Activated T-helper 9 cell treated with anti-CD3 and anti-CD28 coated beads, Interleukin-2, amount 50 U/mL, for 16 hours (primary cell): ENCODE results near the gene ACOX3.
"Not testable (repeated sequence)": the region's sequence is repeated elsewhere in the genome, so short reads cannot be mapped to it uniquely, and the experiment has no call there.

Experiments used
- DNase-seq: peaks from one replicate; pipeline ENCODE4 v3.0.0-alpha.2; 2020; ENCODE audit warnings: low read depth

The ACOX3 gene

DNA sequence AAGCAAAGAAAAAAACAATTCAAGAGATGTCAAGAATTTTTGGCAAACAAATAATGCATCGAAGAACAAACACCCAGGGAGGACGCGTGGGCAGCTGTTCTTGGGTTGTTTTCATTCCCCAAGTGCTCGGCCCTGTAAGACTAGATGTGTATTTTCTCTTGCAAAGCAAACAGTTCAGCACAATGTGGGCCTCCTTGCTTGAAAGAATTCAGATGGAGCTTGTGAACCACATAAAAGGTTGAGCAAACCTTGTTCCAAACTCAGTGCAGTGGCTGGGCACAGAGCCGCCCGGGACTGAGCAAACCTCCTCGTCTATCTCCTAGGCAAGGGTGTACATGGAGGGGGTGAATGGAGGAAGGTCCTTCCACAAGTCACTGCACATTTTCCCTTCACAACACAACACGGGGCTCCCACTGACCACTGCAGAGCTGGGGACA is 88.6 kb downstream of the ACOX3 start:
- no peak for DNase-seq

DNA sequence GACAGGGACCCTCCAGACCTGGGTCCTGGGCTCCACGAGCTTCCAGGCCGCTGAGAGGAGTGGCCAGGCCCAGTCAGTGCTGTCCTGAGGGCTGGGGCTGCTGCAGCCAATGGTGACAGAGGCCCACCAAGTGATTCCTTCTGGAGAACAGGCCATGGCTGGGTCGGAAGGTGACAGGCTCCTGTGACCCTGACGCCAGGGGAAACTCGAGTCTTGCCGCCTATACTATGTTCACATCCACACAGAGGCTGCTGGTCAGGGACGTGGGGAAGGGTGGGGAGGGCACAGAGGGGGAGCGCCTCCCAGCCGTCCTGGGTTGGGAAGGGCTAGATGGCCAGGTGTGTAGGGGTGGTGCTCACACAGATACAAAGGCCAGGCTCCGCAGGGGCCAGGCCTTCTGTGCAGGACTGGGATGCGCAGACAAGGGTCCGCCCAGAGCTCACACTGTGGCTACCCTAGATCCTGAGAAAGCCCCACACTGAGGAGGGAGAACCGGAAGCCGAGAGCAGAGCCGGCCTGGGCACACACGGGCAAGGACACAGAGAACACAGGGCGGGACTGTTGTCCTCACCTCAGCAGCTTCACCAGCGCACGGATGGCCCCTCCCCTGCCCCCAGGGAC is 89.6 kb downstream of the ACOX3 start:
- no peak for DNase-seq

DNA sequence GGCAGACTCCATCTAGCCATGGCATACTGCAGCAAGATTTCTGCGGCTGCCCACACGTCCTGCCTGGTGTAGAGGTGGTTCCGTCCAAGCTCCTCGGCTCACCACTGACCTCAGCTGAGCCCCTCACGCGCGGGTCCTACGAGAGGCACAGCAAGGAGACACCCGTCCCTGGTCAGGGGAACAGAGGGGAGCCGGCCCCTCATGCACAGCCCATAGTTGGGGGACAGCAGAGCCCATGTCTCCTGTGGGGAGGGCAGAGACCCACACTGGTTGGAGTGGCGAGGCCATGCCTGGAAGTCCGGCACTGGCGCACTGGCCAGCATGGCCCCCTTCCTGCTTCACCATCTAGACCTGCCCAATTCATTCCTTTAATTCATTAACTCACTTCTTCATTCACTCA is 90.2 kb downstream of the ACOX3 start:
- DNase-seq = no peak

DNA sequence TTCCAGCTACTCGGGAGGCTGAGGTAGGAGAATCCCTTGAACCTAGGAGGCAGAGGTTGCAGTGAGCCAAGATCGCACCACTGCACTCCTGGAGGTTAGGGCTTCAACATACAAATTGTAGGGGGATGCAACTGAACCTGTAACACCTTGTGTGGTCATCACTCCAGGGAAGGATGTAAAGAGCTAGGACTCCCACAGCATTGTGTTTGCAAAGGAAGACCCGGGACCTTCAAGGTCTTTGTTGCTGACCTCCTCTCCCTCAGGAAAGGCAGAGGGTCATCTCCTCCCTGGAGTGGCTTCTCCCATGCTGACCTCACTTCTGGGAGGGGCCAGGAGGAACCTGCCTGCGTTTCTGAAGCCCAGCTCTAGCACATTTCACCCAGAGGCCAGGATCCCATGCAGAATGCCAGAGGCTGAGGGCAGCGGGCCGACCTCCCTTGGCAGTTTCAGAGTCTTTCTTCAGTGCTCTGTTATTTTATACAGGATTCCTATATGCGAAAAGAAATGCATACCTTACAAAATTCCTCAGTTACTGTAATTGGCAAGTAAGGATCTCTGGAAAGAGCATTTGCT is 90.8 kb downstream of the ACOX3 start:
- no peak for DNase-seq

DNA sequence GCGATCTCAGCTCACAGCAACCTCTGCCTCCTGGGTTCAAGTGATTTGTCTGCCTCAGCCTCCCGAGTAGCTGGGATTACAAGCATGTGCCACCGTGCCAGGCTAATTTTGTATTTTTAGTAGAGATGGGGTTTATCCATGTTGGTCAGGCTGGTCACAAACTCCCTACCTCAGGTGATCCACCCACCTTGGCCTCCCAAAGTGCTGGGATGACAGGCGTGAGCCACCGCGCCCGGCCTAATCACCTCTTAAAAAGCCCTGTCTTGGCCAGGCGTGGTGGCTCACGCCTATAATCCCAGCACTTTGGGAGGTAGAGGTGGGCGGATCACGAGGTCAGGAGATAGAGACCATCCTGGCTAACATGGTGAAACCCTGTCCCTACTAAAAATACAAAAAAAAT is 91.3 kb downstream of the ACOX3 start:
- not testable (repeated sequence) for DNase-seq

DNA sequence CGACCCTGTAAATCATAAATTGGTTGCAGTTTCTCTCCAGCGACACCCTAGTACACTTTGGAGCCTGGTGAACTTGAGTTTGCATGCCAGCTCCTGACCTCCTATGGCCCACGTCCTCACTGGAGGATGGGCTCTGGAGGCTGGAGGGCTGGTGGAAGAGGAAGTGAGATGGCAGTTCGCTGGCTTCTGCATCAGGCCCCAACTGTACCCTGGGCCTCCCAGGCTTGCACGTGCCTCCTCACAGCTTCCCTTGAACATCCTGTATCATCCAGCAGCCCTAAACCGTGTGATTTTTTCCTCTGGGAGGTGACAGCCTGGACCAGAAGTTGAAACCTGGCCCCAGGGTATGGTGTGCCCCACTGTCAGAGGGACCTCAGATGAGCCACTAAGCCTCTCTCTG is 92.5 kb downstream of the ACOX3 start:
- no peak for DNase-seq

DNA sequence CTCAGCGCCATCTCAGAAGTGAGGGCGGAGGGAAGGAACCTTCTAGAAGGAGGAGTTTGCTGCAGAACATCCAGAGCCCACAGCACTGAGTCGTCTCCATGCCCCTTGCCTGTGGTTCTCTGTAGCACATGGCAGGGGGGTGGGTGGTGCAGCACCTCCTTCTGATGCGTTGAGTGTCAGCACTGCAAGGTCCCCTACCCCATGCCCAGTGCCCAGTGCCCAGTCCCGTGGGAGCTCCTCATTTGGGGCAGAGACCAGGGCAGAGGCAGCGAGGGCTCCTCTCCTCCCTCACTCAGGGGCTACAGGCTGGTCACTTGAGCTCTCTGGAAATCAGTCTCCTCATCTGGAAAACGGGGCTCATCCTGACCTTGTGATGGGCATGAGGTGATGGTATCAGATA is 92.9 kb downstream of the ACOX3 start:
- no peak for DNase-seq

DNA sequence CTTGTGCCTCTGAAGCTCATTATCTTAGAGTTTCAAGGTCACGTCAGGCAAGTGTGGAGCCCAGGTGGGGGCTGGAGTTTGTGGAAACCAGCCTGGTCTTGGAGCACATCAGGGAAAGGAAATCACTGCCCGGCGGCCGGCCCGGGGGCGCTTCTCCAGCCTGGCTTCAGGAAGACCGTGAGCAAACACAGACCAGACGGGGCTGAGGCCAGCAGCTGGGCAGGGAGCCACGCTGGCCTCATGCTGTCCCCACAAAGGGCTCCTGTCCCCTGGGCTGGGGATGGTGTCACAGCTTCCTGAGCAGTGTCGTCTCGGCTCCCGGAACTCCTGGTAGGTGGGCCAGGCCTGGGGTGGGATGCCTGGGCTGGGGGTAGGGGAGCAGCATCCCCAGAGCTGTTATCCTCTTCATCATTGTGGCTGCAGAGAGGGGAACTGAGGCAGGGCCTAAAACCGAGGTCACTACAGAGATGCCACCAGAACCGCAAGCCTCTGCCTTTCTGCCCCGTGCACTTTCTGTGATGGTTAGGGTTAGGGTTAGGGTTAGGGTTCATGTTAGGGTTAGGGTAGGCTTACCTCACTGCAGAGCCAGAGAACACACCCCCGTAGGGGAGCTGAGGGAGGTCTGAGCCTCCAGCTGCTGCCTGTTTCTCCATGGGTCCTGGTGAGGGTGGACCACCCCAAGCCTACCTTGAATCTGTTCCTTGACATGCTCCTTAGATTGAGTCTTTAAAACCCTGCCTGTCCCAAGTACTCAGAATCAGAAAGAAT is 93.5 kb downstream of the ACOX3 start:
- DNase-seq = no peak

DNA sequence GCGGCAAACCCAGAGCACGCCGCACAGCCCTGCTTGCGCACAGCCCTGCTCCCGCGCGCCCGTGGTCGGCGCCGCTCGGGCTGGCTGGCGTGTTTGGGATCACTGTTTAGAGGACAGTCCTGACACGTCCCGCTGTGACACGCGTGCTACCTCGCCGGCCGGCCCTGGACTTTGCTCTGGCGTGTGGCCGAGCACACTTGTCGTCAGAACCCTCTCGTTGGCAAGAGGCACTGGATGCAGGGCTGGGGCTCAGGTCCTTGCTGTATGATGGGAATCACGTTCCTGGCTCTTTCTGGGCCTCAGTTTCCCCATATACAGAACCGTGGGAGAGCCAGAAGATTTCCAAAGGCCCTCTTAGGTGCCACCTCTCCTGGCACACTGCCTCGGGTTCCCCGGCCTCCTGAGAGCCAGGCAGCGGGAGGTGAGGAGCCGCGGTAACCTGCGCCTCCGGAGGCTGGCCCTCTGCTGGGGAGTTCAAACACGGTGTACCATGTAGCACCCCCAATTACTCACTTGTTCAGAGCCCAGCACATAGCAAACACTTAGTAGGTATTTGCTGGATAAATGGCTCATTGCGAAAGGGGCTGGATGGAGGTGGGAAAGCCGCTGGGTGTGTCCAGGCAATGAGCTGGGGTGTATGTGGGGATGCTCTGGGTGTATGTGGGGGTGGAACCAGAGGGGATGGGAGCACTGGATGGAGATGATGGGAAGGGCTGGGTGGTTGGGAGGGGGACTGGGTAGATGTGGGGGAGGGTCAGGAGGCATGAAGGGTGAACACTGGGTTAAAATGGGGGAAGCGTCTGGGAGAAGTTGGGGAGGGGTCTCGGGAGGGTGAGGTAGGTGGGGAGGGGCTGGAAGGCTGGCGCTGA is 94.3 kb downstream of the ACOX3 start:
- DNase-seq = no peak

DNA sequence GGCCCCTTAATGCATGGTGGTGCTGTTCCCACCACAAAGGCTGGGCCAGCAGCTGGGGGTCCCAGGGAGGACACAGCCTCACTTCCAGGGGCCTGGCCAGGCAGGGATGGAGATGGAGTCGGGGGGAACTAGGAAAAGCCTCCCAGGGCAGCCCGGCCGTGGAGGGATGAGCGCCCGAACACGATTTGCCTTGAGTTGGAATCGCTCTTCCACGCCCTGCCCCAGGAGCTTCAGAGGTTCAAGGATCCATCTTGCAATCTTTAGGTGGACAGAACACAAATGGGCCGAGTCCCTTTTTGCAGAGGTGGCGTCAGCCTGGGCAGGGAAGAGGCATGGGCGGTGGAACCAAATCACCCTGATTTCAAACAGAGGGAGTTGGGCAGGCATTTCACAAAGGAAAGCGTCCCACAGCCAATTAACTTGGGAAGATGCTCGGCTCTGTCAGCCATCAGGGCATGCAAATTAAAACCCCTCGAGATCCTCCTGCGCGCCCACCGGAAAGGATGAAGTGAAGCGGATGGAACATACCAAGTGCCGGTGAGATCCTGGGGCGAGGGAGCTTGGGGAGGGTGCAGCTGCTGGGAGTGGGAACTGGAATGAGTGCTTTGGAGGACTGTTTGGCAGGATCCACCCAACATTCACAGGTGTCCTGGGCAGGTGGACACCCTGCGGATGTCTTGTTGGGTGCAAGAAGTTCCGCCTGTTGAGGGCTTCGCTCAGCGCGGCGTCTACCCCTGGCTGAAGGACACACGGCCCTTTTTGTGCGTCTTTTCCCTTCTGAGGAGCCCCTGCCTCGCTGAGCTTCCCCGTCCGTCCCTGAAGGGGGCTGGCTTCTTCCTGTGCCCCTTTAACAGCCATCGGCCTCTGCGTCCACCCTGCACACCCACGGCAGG is 95.2 kb downstream of the ACOX3 start:
- no peak for DNase-seq

DNA sequence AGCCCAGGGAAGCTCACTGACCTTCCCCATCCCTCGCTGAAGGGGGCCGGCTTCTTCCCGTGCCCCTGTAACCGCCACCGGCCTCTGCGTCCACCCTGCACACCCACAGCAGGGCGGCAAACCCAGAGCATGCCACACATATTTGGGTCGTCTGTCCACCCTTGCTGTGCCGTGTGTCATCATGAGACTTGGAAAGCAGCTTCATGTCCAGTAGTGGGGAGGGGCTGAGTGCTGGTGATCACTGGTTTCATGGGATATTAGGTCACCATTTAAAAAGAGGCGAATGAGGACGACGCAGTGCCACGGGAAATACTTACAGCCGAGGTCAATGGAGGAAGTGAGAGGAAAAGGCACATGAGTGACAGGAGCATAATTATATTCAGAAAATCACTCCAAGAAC is 96.1 kb downstream of the ACOX3 start:
- DNase-seq = no peak

DNA sequence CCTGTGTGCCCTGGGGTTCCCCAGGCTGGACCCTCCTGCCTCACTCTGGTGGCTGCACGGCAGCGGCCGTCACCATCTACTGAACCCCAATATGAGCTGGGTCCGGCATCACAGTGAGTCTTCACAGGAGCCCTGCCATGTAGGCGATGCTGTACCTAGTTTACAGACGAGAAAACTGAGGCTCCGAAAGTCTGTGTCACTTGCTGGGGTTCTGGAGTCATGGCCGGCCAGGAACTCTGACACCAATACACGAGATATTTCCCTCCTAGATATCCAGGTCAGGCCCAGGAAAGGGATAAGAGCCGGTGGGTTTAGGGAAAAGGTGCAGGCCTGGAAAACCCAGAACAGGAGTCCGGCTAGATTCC is 96.6 kb downstream of the ACOX3 start:
- DNase-seq = no peak

DNA sequence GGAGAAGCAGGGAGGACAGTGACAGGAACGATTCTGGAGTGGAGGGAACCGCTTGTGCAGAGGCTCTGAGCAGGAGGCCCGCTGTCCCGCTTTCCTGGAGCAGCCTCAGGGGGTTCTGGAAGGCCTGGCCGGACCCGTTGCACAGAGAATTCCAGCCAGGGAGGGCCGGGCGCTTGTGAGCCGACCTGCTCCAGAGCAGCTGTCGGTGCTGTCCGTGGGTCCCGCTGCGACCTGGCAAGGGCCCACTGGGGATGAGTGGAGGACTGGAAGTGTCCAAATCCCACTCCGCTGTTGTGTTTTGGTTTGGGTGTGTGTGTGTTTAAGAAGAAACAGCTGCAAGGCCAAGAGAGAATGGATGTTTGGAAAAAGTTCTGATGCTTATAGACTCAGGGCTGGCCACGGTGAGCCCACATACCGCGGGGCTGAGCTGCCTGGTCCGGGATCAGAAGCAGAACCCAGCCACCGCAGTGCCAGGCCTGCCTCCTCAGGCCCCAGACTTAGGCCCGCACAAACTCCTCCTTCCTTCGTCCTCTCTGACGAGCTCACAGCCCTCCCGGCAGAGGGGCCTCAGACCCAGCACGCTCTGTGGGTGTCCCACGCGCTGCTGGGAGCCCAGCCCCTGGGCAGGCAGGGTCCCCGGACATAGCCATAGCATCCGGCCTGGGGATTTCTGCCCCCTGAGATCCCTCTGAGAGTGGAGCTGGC is 97.1 kb downstream of the ACOX3 start:
- DNase-seq = no peak

DNA sequence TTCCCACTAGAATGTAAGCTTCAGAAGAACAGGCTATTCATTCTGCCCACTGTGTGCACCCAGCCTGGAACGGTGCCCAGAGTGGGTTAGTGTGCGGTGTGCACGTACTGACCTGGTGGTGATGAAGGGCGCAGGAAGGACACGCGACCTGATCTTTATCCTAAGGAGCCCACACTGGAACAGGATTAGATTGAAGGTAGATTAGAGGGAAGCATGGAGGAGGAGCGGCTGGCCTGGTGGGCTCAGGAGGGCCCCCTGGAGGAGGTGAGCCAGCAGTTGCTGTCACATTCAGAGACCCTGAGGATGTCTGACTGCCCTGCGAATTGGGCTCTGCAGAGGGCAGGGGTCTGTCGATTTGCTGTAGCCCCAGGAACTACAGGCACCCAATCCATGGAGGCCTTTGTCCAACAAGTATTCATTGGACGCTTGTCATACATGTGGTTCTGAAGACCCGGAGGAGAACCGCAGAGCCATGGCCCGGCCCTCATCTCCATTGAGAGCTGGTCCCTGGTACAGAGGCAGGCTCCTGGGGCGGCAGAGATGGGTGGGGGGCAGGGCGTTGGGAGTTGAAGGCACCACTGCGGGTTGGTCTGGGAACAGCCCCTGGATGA is 97.8 kb downstream of the ACOX3 start:
- DNase-seq = no peak

DNA sequence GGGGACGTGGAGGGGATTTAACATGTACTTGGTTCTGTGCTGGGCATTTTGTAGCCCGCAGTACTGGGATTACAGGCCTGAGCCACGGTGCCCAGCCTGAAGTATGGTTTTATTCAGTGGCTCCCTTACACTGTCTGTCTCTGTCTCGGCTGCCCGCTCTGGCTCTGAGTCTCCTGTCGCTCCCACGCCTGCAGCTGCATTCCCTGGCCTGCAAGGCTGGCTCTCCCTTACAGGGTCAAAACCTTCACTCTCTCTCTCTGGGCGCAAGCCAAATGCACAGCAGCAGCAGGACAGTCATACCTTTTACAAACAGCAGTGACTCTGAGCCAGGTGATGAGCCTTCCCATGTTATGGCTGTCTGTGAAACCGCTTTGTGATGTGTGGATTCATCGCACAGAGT is 98.8 kb downstream of the ACOX3 start:
- DNase-seq = no peak

DNA sequence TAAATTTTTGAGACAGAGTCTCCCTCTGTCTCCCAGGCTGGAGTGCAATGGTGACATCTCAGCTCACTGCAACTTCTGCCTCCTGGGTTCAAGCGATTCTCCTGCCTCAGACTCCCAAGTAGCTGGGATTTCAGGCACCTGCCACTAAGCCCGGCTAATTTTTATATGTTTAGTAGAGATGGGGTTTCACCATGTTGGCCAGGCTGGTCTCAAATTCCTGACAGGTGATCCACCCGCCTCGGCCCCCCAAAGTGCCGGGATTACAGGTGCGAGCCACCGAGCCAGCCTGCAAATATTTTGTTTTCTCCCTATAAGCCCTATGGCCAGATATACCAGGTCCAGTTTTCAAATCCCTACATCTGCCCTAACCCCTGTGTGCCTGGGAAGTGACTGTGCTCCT is 99.2 kb downstream of the ACOX3 start:
- DNase-seq = not testable (repeated sequence)

DNA sequence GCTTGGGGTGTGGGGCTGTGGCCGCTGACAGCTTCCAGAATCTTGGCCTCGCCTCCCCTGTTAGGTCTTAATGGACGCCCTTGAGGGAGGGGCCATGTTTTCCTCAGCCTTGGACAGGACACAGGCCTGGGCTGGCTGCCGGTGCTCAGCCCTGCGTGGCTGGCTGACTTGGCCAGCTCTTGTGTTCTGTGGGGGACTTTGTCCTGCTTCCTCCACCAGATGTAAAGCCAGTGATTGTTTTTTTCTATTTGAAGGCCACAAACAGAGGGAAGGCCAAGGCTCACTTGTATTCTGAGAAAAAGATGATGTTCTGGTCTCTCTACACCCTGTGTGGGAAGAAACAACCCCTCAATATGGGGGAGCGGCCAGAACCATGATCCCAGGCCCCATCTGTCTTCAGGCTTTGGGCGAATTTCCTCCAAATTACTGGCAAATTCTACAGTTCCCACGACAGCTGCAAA is 99.7 kb downstream of the ACOX3 start:
- no peak for DNase-seq

DNA sequence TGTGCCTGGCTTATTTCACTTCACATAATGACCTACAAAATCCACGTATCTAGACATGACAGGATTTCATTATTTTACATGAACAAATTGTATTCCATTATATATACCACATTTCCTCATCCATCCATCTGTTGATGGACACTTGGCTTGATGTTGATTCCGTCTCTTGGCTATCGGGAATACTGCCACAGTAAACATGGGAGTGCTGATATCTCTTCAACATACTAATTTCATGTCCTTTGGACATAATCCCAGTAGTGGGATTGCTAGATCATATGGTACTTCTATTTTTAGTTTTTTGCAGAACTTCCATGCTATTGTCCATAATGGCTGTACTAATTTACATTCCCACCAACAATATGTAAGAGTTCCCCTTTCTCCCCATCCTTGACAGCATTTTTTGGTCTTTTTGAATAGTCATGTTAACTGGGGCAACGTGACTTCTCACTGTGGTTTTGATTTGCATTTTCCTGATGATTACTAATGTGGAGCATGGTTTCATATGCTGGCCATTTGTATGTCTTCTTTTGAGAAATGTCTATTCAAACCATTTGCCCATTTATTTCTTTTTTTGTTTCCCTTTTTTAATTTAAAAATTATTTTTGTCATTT is 102.1 kb downstream of the ACOX3 start:
- no peak for DNase-seq

DNA sequence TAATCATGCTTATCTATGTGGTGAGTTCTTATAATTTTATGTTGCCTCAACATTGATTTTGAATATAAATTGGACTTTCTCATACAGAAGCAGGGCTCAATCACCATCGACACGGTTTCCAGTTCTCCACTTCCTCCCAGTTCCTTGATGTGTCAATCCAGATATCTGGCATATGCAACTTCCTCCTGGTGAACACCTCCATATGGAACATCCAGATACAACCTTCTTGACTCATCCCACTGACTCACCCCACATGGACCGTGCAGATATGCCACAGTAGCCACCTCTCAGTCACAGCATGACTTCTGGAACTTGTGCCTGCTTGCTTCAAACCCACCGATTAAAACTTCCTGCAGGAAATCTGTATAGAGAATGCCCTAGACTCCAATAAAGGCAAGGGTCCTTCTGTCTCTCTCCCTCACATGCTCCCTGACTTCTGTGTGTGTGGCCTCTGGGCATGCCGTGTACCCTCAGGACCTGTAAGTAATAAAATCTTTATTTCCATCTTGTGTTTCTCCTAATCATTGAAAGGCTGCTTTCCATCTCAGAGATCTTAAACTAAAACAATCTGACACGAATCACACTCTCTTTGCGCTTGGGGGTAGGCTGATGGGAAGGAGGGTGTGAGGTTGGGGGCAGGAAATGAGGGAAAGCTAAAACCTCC is 104.0 kb downstream of the ACOX3 start:
- DNase-seq = no peak
